Astrocyte (in vitro differentiated cells and primary cell): Measurements from ENCODE around the gene EBF4. TPM values are rescaled to one million over a fixed set of nuclear protein-coding genes. Genes with fewer than 3 reads are reported as not detected.

Experiments
- DNase-seq: peaks from one replicate; pipeline ENCODE4 v3.0.0-alpha.2; 2010; ENCODE audit warnings: low read depth
- FAIRE-seq: peaks from 2 replicates; lab custom pipeline; 2011; peaks lifted over from hg19 to GRCh38; lab: Jason Lieb, UNC
- H2AFZ ChIP-seq: 2 replicates; pipeline ENCODE4 v1.6.0; 2012; ENCODE audit warnings: low read depth, low read length, inconsistent platforms
- H3K27ac ChIP-seq: 2 replicates; pipeline ENCODE4 v1.5.1; 2011; ENCODE audit warnings: low read depth, low read length, inconsistent platforms
- H3K27me3 ChIP-seq: 2 replicates; pipeline ENCODE4 v1.6.0; 2011; ENCODE audit warnings: low read length, inconsistent platforms; ENCODE audit not compliant: insufficient read depth
- H3K36me3 ChIP-seq: 2 replicates; pipeline ENCODE4 v1.5.1; 2011; ENCODE audit warnings: low read length, inconsistent platforms; ENCODE audit not compliant: insufficient read depth
- H3K4me1 ChIP-seq: 2 replicates; pipeline ENCODE4 v1.5.1; 2011; ENCODE audit warnings: low read length, inconsistent platforms; ENCODE audit not compliant: insufficient read depth
- H3K4me2 ChIP-seq: 2 replicates; pipeline ENCODE4 v1.6.0; 2012; ENCODE audit warnings: low read length, inconsistent platforms
- H3K4me3 ChIP-seq: 2 replicates; pipeline ENCODE4 v1.5.1; 2011; ENCODE audit warnings: low read depth, mild to moderate bottlenecking, low read length, inconsistent platforms; ENCODE audit not compliant: insufficient read depth
- H3K79me2 ChIP-seq: 2 replicates; pipeline ENCODE4 v1.6.0; 2012; ENCODE audit warnings: mild to moderate bottlenecking, low read length, inconsistent platforms; ENCODE audit not compliant: insufficient read depth
- H3K9ac ChIP-seq: 2 replicates; pipeline ENCODE4 v1.6.0; 2012; ENCODE audit warnings: mild to moderate bottlenecking, low read length, inconsistent platforms
- H3K9me3 ChIP-seq: 2 replicates; pipeline ENCODE4 v1.5.1; 2012; ENCODE audit warnings: low read depth, mild to moderate bottlenecking, low read length, inconsistent platforms; ENCODE audit not compliant: insufficient read depth
- H4K20me1 ChIP-seq: 2 replicates; pipeline ENCODE4 v1.6.0; 2012; ENCODE audit warnings: low read length, inconsistent platforms; ENCODE audit not compliant: insufficient read depth
- H3K27ac Mint-ChIP-seq: one replicate; pipeline ENCODE4 v1.8.0; 2021; ENCODE audit warnings: mild to moderate bottlenecking, mixed read lengths; ENCODE audit not compliant: unreplicated experiment
- H3K27me3 Mint-ChIP-seq: one replicate; pipeline ENCODE4 v1.8.0; 2021; ENCODE audit warnings: low read depth, mixed read lengths; ENCODE audit not compliant: unreplicated experiment
- H3K36me3 Mint-ChIP-seq: one replicate; pipeline ENCODE4 v1.8.0; 2021; ENCODE audit warnings: low read depth, mixed read lengths; ENCODE audit not compliant: unreplicated experiment
- H3K4me1 Mint-ChIP-seq: one replicate; pipeline ENCODE4 v1.8.0; 2021; ENCODE audit warnings: low read depth, mixed read lengths; ENCODE audit not compliant: unreplicated experiment
- H3K4me3 Mint-ChIP-seq: one replicate; pipeline ENCODE4 v1.8.0; 2021; ENCODE audit warnings: mild to moderate bottlenecking, moderate library complexity, mixed read lengths; ENCODE audit not compliant: unreplicated experiment
- H3K9me3 Mint-ChIP-seq: one replicate; pipeline ENCODE4 v1.8.0; 2021; ENCODE audit warnings: mild to moderate bottlenecking, mixed read lengths; ENCODE audit not compliant: unreplicated experiment
- EZH2 ChIP-seq: IDR thresholded peaks from 2 replicates; pipeline ENCODE4 v1.6.1; 2012; ENCODE audit warnings: mild to moderate bottlenecking, low read length, inconsistent platforms; ENCODE audit not compliant: insufficient read depth
- total RNA-seq: library from RNA; stranded (reverse); gene quantifications from 2 replicates; pipeline ENCODE4 v1.2.1, GENCODE V29; 2021
- TF ChIP-seq, protein P1 (sequence below): IDR thresholded peaks from 2 replicates; pipeline ENCODE4 v1.5.1; 2011; ENCODE audit warnings: low read depth, mild to moderate bottlenecking, inconsistent platforms, low read length, moderate library complexity; ENCODE audit not compliant: insufficient read depth

Gene EBF4
- total RNA-seq, 1 donor from 2014 or later = 2.3 TPM

- Histone ChIP-seq H3K9ac (no peak overlapping the region), H3K9me3 (no peaks in the 10 kb centered on the region), H3K36me3 (no peaks in the 10 kb centered on the region), H3K4me1 (no peaks in the 10 kb centered on the region), H4K20me1 (no peaks in the 10 kb centered on the region), H3K4me3 (no peak overlapping the region), H3K27me3 (peaks cover 58% of the 10 kb centered on the region), H3K4me2 (no peak overlapping the region), H3K27ac (no peak overlapping the region), H2AFZ (no peak overlapping the region), H3K79me2 (no peaks in the 10 kb centered on the region)
- Mint-ChIP-seq H3K4me1 (no peaks in the 10 kb centered on the region), H3K4me3 (no peak overlapping the region), H3K27ac (no peak overlapping the region), H3K36me3 (no peaks in the 10 kb centered on the region), H3K9me3 (no peaks in the 10 kb centered on the region), H3K27me3 (peaks cover 84% of the 10 kb centered on the region)
- FAIRE-seq (no peak), DNase-seq (no peak)
- TF ChIP-seq, protein P1, sequence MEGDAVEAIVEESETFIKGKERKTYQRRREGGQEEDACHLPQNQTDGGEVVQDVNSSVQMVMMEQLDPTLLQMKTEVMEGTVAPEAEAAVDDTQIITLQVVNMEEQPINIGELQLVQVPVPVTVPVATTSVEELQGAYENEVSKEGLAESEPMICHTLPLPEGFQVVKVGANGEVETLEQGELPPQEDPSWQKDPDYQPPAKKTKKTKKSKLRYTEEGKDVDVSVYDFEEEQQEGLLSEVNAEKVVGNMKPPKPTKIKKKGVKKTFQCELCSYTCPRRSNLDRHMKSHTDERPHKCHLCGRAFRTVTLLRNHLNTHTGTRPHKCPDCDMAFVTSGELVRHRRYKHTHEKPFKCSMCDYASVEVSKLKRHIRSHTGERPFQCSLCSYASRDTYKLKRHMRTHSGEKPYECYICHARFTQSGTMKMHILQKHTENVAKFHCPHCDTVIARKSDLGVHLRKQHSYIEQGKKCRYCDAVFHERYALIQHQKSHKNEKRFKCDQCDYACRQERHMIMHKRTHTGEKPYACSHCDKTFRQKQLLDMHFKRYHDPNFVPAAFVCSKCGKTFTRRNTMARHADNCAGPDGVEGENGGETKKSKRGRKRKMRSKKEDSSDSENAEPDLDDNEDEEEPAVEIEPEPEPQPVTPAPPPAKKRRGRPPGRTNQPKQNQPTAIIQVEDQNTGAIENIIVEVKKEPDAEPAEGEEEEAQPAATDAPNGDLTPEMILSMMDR = no peak
- no peak for TF ChIP-seq EZH2
Measured at GRCh38 chr20:2745060-2745910, 52.7 kb downstream of the EBF4 start.

- peaks cover 61% of the 10 kb centered on the region for H3K27me3 ChIP-seq
- peaks cover 84% of the 10 kb centered on the region for H3K27me3 Mint-ChIP-seq
Measured at GRCh38 chr20:2745936-2746635, 53.5 kb downstream of the EBF4 start.

More at GRCh38 chr20:2745936-2746635, 53.5 kb downstream of the EBF4 start:
- no peak for DNase-seq
- peaks cover 3% of the 10 kb centered on the region for H4K20me1 ChIP-seq
- Mint-ChIP-seq H3K4me3 (no peak overlapping the region), H3K27ac (no peak overlapping the region), H3K36me3 (no peaks in the 10 kb centered on the region), H3K4me1 (peaks cover 3% of the 10 kb centered on the region), H3K9me3 (no peaks in the 10 kb centered on the region)
- H3K4me1 ChIP-seq = peaks cover 4% of the 10 kb centered on the region
- H2AFZ ChIP-seq = no peak overlapping the region
- no peaks in the 10 kb centered on the region for H3K36me3 ChIP-seq
- H3K4me3 ChIP-seq = no peak overlapping the region
- H3K4me2 ChIP-seq = no peak overlapping the region
- FAIRE-seq = no peak
- no peaks in the 10 kb centered on the region for H3K79me2 ChIP-seq
- TF ChIP-seq, protein P1 = no peak
- no peak for TF ChIP-seq EZH2
- H3K9ac ChIP-seq = no peak overlapping the region
- H3K9me3 ChIP-seq = no peaks in the 10 kb centered on the region
- no peak overlapping the region for H3K27ac ChIP-seq
